GM21786 (cell line): ENCODE results near the gene UNC93B1.
"Not testable (repeated sequence)": the region's sequence is repeated elsewhere in the genome, so short reads cannot be mapped to it uniquely, and the experiment has no call there.

Experiments
- ATAC-seq: cut with Tn5 transposase; IDR thresholded peaks from one replicate; pipeline ENCODE4 v1.9.1; 2021; ENCODE audit not compliant: unreplicated experiment

Gene UNC93B1

DNA sequence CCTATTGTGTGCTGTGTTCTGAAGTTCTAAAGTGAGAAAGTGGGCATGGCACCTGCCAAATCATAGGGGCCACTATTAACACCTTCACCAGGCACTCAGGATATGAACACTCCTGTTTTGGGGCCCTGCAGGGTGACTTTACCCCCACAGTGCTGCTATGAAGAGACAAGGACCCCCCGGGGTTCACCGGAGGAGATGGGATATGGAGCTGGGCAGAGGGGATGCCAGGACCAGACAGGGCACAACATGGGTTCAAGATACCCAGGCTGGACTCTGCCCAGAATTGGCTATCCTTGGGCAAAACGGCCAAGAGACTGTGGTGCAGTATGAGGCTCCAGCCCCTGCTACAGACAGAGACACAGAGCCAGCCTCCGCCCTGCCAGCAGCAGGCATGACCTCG lies 9.5 kb downstream of the UNC93B1 start:
- not testable (repeated sequence) for ATAC-seq

- not testable (repeated sequence) for ATAC-seq
Observed at GRCh38 chr11:67993821-67994220, 10.1 kb downstream of the UNC93B1 start.

- ATAC-seq, result not testable (repeated sequence)
Observed at GRCh38 chr11:67991347-67992121, 12.4 kb downstream of the UNC93B1 start.

- not testable (repeated sequence) for ATAC-seq
Observed at GRCh38 chr11:67990546-67991346, 13.2 kb downstream of the UNC93B1 start.

DNA sequence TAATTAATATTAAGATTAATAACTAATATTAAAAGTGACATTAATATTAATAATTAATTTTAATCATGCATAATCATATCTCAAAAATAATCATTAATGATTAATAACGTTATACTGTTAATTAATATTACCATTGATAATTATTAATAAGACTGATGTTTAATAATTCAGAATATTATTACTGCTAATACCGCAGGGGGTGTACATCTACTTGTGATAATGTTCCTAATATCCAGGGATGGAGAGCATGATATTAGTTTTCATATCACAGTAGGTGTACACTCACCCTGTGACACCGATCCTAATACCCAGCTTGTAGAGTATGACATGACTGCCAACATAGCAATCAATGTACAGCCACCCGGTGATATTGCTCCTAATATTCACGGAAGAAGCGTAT lies 18.6 kb downstream of the UNC93B1 start:
- not testable (repeated sequence) for ATAC-seq

GRCh38 chr11:67983951-67984350 lies 19.9 kb downstream of the UNC93B1 start:
- ATAC-seq, result no peak

DNA sequence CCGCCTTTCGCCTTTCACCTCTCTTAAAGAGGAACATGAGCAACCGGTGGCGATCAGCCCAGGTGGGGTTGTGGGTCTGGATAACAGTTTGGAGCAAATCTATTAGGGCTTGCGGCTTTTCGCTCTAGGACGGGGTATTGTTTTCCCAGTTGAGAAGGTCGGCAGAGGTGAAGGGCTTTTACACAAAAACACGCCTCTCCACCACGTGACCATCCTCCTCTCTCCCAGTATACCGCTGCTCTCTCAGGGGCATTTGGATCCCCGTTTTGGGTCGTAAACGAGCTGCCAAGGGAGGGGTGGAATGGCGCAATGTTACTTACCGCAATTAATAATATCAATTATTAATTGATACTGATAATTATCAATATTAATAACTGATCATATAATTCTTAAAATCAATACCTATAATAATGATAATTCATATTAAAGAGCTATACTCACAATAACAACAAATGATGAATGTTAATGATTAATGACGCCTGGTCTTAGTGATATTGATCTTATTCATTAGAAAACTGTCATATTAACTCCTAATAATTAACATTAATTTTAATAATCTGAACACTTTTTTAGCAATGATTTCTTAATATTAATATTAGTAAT lies 21.5 kb downstream of the UNC93B1 start:
- ATAC-seq, result not testable (repeated sequence)

GRCh38 chr11:67981226-67981625 lies 22.7 kb downstream of the UNC93B1 start:
- ATAC-seq, result not testable (repeated sequence)

GRCh38 chr11:67978766-67979418 lies 25.0 kb downstream of the UNC93B1 start:
- ATAC-seq, result not testable (repeated sequence)

DNA sequence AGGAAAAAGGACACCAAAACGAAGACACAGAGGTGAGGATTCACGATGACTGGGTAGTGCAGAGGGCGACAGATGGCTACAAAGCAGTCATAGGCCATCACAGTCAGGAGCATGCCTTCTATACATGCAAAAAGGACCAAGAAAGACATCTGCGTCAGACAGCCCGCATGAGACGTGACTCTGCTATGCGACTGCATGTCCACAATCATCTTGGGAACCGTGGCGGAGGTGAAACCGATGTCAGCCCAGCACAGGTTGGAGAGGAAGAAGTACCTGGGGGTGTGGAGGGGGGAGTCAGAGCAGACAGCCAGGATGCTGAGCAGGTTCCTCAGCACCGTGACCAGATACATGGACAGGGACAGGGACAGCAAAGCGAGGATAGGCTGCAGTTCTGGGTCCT lies 29.2 kb downstream of the UNC93B1 start:
- ATAC-seq, result not testable (repeated sequence)

GRCh38 chr11:67965830-67966348 lies 38.0 kb downstream of the UNC93B1 start:
- not testable (repeated sequence) for ATAC-seq

DNA sequence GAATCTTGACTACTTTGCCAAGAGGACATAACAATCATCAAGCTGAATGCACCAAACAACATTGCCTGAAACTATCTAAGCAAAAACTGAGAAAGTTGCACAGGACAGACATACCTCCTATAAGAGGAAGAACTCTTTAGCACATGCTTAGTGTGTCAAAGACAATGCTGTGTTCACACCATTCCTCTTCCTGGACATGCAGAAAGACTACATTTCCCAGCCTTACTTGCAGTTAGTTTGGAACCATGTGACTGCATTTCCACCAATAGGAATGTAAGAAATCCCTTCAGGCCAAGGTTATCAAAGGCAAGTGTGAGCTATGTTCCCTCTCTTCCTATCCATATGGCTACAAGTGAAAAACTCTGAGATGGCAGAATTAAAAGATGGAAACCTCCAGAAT lies 39.2 kb downstream of the UNC93B1 start:
- ATAC-seq, result not testable (repeated sequence)

GRCh38 chr11:67963879-67964278 lies 40.0 kb downstream of the UNC93B1 start:
- not testable (repeated sequence) for ATAC-seq

DNA sequence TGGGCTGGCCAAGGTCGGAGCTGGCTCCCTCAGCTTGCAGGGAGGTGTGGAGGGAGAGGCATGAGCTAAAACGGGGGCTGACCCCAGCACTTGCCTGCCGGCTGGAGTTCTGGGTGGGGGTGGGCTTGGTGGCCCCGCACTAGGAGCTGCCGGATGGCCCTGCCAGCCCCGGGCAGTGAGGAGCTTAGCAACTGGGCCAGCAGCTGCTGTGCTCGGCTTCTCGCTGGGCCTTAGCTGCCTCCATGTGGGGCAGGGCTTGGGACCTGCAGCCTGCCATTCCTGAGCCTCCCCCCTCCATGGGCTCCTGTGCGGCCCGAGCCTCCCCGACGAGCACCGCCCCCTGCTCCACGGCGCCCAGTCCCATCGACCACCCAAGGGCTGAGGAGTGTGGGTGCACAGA lies 40.7 kb downstream of the UNC93B1 start:
- ATAC-seq, result not testable (repeated sequence)

DNA sequence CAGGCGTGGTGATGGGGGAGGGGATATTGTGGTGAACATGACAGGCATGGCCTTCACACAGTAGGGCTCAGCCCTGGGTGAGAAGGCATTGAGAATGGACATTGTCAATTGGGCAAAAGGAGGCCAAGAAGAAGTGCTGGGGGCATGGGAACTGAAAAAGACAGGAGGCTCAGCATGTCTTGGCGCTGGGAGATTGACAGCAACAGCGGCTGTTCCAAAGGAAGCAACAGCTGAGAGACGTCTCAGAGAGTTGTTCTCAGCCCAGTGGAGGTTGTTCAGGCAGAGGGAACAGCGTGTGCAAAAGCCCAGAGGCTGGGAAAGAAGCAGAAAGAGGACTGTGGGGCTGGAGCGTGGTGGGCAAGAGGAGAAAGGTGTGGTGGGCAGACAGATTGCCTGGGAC lies 47.7 kb downstream of the UNC93B1 start:
- not testable (repeated sequence) for ATAC-seq

DNA sequence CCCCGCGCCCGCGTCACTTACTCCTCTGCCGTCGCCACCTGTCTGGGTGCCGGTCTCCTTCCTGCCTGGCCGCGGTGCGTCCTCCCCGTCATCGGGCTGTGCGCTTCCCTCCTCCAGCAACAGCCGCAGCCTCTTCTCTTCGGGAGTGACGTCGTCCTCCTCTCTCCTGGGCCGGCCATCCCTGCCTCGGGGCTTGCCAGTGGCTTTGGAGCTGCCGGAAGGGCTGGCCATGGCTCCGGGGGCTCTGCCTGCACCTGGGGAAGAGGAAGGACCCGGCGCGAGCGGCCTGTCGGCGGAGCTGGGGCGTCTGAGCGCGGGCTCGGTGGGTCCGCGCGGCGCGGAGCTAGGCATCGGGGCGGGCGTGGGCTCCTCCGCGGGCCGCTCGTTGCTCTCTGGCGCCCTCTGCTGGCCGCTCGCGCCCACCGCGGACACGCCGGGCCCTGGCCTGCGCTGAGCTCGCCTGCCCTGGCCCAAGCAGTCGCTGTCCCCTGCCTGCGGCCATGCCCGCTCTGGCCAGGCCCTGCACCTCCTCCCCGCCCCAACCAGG lies 48.4 kb downstream of the UNC93B1 start:
- not testable (repeated sequence) for ATAC-seq

- not testable (repeated sequence) for ATAC-seq
Observed at GRCh38 chr11:67954971-67955370, 48.9 kb downstream of the UNC93B1 start.

- not testable (repeated sequence) for ATAC-seq
Observed at GRCh38 chr11:67954251-67954650, 49.6 kb downstream of the UNC93B1 start.

DNA sequence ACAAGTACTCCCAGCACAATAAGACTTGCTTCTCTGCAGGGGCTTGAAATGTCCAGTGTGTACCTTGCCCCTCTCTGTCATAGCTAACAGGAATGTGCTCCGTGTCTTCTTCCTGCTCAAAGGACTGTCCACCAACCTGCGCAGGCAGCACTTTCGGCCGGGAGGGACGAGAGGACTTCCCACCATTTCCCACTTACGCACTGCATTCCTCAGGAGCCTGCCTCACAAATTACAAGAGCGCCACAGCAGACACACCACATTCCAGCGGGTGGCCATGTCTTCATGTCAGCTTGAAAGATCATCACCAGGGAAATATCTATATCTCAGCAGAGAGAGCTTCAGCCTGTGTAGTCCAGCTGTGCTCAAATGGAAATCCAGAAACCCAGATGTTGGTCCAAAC lies 53.2 kb downstream of the UNC93B1 start:
- not testable (repeated sequence) for ATAC-seq

- not testable (repeated sequence) for ATAC-seq
Observed at GRCh38 chr11:67947785-67948184, 56.1 kb downstream of the UNC93B1 start.
